ENCODE data around the gene COPZ2.

The COPZ2 gene

GRCh38 chr17:47983492-47984223 is 53.9 kb downstream of the COPZ2 start:
- no peak for DNase-seq (ENCODE audit: low read depth)

- DNase-seq (ENCODE audit: low read depth), result no peak
Measured at GRCh38 chr17:47982645-47983390, 54.8 kb downstream of the COPZ2 start.

DNA sequence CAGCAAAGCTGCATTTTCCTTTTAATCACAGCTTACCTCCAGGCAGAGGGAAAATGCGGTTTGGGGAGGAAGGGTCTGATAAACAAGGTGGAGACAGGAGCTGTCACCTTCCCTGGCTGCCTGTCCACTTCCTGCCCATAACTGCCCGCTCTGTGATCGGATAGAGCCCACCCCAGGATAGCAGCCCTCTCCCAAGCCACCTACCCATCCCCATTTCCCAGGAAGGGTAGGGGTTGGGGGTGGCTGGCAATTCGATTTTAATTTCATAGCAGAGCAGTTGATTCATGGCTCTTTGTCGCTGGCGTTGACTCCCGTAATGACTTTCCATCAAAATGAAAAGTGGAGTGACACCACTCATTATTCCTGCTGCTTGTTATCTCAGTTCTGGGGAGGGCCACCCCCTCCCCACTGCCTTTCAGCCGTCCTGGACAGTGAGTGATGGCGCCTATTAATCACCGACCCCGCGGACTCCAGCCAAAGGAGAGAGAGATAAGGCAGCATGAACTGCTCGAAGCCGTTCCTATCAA is 55.4 kb downstream of the COPZ2 start:
- no peak for DNase-seq (ENCODE audit: low read depth)

DNA sequence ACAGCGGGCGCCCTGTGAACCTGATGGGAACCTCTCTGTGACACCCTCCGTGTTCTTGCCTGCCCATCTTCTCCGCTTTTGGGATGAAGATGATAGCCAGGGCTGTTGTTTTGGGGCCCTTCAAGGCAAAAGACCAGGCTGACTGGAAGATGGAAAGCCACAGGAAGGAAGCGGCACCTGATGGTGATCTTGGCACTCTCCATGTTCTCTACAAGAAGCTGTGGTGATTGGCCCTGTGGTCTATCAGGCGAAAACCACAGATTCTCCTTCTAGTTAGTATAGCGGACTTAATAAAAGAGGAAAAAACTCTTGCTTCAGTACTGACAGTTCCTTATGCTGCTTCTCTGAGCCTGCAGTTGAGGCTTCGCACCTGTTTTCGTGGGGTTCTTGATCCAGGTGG is 56.1 kb downstream of the COPZ2 start:
- no peak for DNase-seq (ENCODE audit: low read depth)

GRCh38 chr17:47980541-47980940 is 57.1 kb downstream of the COPZ2 start:
- DNase-seq (ENCODE audit: low read depth), result no peak

- DNase-seq (ENCODE audit: low read depth), result peak; percentile 20
Measured at GRCh38 chr17:47978324-47978723, 59.3 kb downstream of the COPZ2 start.

Measured in activated T-cell treated with anti-CD3 and anti-CD28 coated beads for 1 hour (primary cell).